ENCODE data around the gene TIE1. TPM values are rescaled to one million over a fixed set of nuclear protein-coding genes. Genes with fewer than 3 reads are reported as not detected.

The TIE1 gene
- polyA plus RNA-seq, 3 donors = 0.16 TPM; not detected in 2

DNA sequence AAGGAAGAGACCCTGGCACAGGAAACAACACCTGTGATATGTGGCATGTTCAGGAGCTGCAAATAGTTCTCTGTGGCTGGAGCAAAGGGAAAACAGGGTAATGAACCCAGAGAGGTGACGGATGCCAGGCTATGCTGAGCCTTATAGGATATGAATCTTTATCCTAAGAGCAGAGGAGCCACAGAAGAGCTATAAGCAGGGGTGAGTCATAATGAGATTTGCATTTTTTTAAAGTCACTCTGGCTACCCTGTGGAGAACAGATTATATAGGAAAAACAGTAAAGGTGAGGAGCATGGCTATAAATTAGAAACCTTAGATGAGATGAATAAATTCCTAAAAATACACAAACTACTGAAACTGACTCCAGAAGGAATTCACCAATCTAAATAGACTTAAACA is 24.0 kb downstream of the TIE1 start:
- H3K36me3 ChIP-seq (replicated peaks in 1 of 2; ENCODE audit: control insufficient read depth in 1 of 2, insufficient read depth in 2 of 2, low read length in 2 of 2) = no peaks in the 10 kb centered on the region
- H3K9ac ChIP-seq (ENCODE audit: insufficient read depth, low read length, poor library complexity, severe bottlenecking) = no peak overlapping the region
- H3K27ac Mint-ChIP-seq = no peak overlapping the region
- H3K9me3 ChIP-seq (replicated peaks in 1 of 2; ENCODE audit: control insufficient read depth in 1 of 2, insufficient read depth in 1 of 2, low read length in 2 of 2) = peaks cover 0 to 4% of the 10 kb centered on the region in 2 donors
- no peak overlapping the region for H2AFZ ChIP-seq (ENCODE audit: insufficient read depth, low read depth, low read length, poor library complexity, severe bottlenecking)
- TF ChIP-seq, protein P1, sequence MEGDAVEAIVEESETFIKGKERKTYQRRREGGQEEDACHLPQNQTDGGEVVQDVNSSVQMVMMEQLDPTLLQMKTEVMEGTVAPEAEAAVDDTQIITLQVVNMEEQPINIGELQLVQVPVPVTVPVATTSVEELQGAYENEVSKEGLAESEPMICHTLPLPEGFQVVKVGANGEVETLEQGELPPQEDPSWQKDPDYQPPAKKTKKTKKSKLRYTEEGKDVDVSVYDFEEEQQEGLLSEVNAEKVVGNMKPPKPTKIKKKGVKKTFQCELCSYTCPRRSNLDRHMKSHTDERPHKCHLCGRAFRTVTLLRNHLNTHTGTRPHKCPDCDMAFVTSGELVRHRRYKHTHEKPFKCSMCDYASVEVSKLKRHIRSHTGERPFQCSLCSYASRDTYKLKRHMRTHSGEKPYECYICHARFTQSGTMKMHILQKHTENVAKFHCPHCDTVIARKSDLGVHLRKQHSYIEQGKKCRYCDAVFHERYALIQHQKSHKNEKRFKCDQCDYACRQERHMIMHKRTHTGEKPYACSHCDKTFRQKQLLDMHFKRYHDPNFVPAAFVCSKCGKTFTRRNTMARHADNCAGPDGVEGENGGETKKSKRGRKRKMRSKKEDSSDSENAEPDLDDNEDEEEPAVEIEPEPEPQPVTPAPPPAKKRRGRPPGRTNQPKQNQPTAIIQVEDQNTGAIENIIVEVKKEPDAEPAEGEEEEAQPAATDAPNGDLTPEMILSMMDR (IDR thresholded peaks at IDR 0.05) = no peak
- peaks cover 5% of the 10 kb centered on the region for H3K4me1 Mint-ChIP-seq
- H3K36me3 Mint-ChIP-seq = no peaks in the 10 kb centered on the region
- no peak overlapping the region for H3K4me3 Mint-ChIP-seq
- intact Hi-C loops (cut with micrococcal nuclease) = no loop called here
- H3K27ac ChIP-seq (ENCODE audit: low read depth in 1 of 2, low read length in 2 of 2) = no peak overlapping the region
- no peaks in the 10 kb centered on the region for H3K79me2 ChIP-seq (ENCODE audit: insufficient read depth, low read length)
- no peaks in the 10 kb centered on the region for H3K27me3 ChIP-seq (ENCODE audit: control insufficient read depth in 2 of 2, insufficient read depth in 2 of 2, low read length in 2 of 2)
- peaks cover 3% of the 10 kb centered on the region in 2 donors for H3K4me1 ChIP-seq (ENCODE audit: control insufficient read depth in 1 of 2, insufficient read depth in 2 of 2, low read length in 2 of 2)
- no peaks in the 10 kb centered on the region for H4K20me1 ChIP-seq (ENCODE audit: insufficient read depth, low read length)
- no peak overlapping the region for H3K4me3 ChIP-seq (replicated peaks in 1 of 3; ENCODE audit: low read depth in 2 of 3, low read length in 3 of 3)
- 83% methylated on average over 1 of the region's 1 CpG for WGBS (ENCODE audit: insufficient coverage)
- peaks cover 0 to 5% (median 5%) of the 10 kb centered on the region in 3 donors for H3K27me3 Mint-ChIP-seq (ENCODE audit: low read depth in 3 of 3)
- H3K4me2 ChIP-seq (replicated peaks; ENCODE audit: extremely low read depth, low read length, poor library complexity, severe bottlenecking) = no peak overlapping the region
- DNase-seq = no peak
- H3K9me3 Mint-ChIP-seq = peaks cover 4 to 23% (median 20%) of the 10 kb centered on the region in 7 donors

DNA sequence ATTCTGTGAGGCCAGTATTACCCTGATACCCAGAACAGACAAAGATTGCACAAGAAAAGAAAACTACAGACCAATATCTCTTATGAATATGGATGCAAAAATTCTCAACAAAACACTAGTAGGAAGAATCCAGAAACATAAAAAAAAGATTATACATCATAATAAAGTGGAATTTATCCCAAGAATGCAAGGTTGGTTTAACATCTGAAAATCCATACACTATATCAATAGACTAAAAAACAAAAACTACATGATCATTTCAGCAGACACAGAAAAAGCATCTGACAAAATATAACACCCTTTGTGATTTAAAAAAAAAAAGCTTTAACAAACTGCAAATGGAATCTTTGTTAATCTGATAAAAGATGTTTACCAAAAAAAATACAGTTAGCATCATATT is 24.6 kb downstream of the TIE1 start:
- Histone ChIP-seq H4K20me1 (ENCODE audit: insufficient read depth, low read length) (no peaks in the 10 kb centered on the region), H3K4me1 (ENCODE audit: control insufficient read depth in 1 of 2, insufficient read depth in 2 of 2, low read length in 2 of 2) (peaks cover 8% of the 10 kb centered on the region in 2 donors), H3K9me3 (replicated peaks in 1 of 2; ENCODE audit: control insufficient read depth in 1 of 2, insufficient read depth in 1 of 2, low read length in 2 of 2) (peaks cover 0 to 4% of the 10 kb centered on the region in 2 donors), H3K9ac (ENCODE audit: insufficient read depth, low read length, poor library complexity, severe bottlenecking) (no peak overlapping the region), H3K36me3 (replicated peaks in 1 of 2; ENCODE audit: control insufficient read depth in 1 of 2, insufficient read depth in 2 of 2, low read length in 2 of 2) (no peaks in the 10 kb centered on the region), H3K27ac (ENCODE audit: low read depth in 1 of 2, low read length in 2 of 2) (no peak overlapping the region), H2AFZ (ENCODE audit: insufficient read depth, low read depth, low read length, poor library complexity, severe bottlenecking) (no peak overlapping the region), H3K4me3 (replicated peaks in 1 of 3; ENCODE audit: low read depth in 2 of 3, low read length in 3 of 3) (no peak overlapping the region), H3K4me2 (replicated peaks; ENCODE audit: extremely low read depth, low read length, poor library complexity, severe bottlenecking) (no peak overlapping the region), H3K79me2 (ENCODE audit: insufficient read depth, low read length) (no peaks in the 10 kb centered on the region), H3K27me3 (ENCODE audit: control insufficient read depth in 2 of 2, insufficient read depth in 2 of 2, low read length in 2 of 2) (no peaks in the 10 kb centered on the region)
- Mint-ChIP-seq H3K27me3 (ENCODE audit: low read depth in 3 of 3) (peaks cover 0 to 5% (median 4%) of the 10 kb centered on the region in 3 donors), H3K4me3 (no peak overlapping the region), H3K36me3 (no peaks in the 10 kb centered on the region), H3K27ac (no peak overlapping the region), H3K9me3 (peaks cover 4 to 23% (median 20%) of the 10 kb centered on the region in 7 donors), H3K4me1 (peaks cover 10% of the 10 kb centered on the region)
- intact Hi-C loops (cut with micrococcal nuclease) = no loop called here
- no peak for DNase-seq
- TF ChIP-seq, protein P1 (IDR thresholded peaks at IDR 0.05) = no peak

Data from CD14-positive monocyte (primary cell).